ENCODE measurements around the gene RABGEF1.

DNA sequence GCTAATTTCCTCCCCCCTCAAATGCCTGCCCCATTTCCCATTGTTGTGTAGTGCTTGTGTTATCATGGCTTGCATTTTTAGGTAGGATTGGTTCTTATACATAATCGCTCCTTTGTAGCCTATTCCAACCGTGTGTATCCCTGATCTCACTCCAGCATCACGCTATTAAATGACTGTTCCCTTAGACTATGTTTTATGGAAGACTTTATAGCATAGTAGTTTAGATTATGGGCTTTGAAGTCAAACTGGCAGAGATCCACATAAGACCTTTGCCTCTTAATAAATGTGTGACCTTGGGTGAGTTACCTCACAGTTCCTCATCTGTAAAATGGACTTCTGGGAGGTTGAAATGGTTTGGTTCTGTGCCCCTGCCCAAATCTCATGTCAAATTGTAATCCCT lies 5.4 kb upstream of the RABGEF1 start:
- TF ChIP-seq EZH2 (IDR thresholded peaks at IDR 0.05; ENCODE audit: insufficient read depth, poor library complexity, severe bottlenecking) (no peak), EZH2phosphoT487 (IDR thresholded peaks at IDR 0.05; ENCODE audit: insufficient read depth, low read depth) (no peak)
